ENCODE data around the gene LMAN1L.
A peak's percentile ranks its signal among the peaks of the same experiment; 100 is the strongest.

The LMAN1L gene

DNA sequence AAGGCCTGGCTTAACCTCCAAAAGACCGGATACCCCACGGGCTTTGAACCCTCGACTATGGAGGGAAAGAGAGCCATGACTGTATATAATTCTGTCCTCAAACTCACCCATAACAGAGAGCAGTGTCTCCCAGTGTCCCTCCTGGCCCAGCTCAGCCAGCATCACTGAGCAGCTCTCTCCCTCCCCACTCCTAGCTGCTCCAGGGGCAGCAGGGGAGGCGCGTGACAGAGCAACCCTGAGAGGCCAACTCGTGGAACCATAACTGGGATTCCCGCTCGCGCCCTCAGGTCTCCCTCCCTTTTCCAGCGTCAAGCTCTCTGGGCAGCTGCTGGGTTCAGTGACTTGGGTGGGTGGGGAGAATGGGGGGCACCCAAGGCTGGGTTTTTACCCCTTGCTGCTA, 13.2 kb downstream of the LMAN1L start:
- no peak overlapping the region for H3K4me3 ChIP-seq (ENCODE audit: low read depth in 1 of 2, low read length in 2 of 2)
- no peaks in the 10 kb centered on the region for H3K79me2 ChIP-seq (ENCODE audit: insufficient read depth, low read length)
- no peaks in the 10 kb centered on the region for H3K36me3 ChIP-seq (ENCODE audit: insufficient read depth, low read length)
- no peak for DNase-seq
- ATAC-seq (ENCODE audit: insufficient read depth, low read depth), result 0 out of 3 replicates have a peak, but pooled peaks have one; percentile 2
- H3K27me3 ChIP-seq (ENCODE audit: insufficient read depth, low read length, poor library complexity), result peaks cover under 1% of the 10 kb centered on the region
- no peak for TF ChIP-seq EZH2 (IDR thresholded peaks at IDR 0.05; ENCODE audit: borderline replicate concordance, low read depth, low read length, severe bottlenecking)
- TF ChIP-seq, protein P1, sequence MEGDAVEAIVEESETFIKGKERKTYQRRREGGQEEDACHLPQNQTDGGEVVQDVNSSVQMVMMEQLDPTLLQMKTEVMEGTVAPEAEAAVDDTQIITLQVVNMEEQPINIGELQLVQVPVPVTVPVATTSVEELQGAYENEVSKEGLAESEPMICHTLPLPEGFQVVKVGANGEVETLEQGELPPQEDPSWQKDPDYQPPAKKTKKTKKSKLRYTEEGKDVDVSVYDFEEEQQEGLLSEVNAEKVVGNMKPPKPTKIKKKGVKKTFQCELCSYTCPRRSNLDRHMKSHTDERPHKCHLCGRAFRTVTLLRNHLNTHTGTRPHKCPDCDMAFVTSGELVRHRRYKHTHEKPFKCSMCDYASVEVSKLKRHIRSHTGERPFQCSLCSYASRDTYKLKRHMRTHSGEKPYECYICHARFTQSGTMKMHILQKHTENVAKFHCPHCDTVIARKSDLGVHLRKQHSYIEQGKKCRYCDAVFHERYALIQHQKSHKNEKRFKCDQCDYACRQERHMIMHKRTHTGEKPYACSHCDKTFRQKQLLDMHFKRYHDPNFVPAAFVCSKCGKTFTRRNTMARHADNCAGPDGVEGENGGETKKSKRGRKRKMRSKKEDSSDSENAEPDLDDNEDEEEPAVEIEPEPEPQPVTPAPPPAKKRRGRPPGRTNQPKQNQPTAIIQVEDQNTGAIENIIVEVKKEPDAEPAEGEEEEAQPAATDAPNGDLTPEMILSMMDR (IDR thresholded peaks at IDR 0.05; ENCODE audit: borderline replicate concordance, extremely low read depth, low read length, poor library complexity, severe bottlenecking), result no peak
- peaks cover 3% of the 10 kb centered on the region; the same call in 1 of the 2 replicates for H3K4me1 ChIP-seq (ENCODE audit: insufficient read depth, low read length)
- no peaks in the 10 kb centered on the region for H3K9me3 ChIP-seq (ENCODE audit: insufficient read depth, low read length, severe bottlenecking)
- peak overlapping the region; percentile 42; the same call in 1 of the 2 replicates for H3K4me2 ChIP-seq (ENCODE audit: insufficient read depth, low read length)
- no peak overlapping the region for H3K27ac ChIP-seq (ENCODE audit: low read length)
- no peak overlapping the region for H3K9ac ChIP-seq (ENCODE audit: low read depth, low read length)
- peaks cover 16% of the 10 kb centered on the region for H4K20me1 ChIP-seq (ENCODE audit: insufficient read depth, low read length)
- H2AFZ ChIP-seq (ENCODE audit: low read depth, low read length), result no peak overlapping the region

DNA sequence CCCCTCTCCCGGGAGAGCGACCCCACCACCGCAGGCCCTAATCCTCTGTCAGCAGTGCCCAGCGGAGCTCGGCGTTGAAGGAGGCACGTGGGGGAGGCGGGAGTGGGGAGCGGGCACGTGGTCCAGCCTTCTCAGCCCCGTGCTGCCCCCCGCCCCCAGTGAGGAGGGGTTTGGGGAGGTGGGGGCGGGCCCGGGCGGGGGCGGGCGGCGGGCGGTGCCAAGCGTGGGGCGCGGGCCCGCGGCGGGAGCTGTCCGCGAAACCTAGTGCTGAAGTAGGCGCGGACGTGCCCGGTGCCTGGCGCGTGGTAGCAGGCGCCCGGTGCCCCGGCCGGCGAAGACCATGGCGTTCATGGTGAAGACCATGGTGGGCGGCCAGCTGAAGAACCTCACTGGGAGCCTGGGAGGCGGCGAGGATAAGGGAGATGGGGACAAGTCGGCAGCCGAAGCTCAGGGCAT, 13.8 kb downstream of the LMAN1L start, which contains the start of gene CPLX3:
Gene CPLX3 (plus strand): TSS at position 264 of the 456 bp plus-strand sequence. CDS start 77 bp downstream, at position 341.
- peaks cover 16% of the 10 kb centered on the region for H4K20me1 ChIP-seq (ENCODE audit: insufficient read depth, low read length)
- H3K27ac ChIP-seq (ENCODE audit: low read length), result no peak within 1 kb of the TSS
- TF ChIP-seq EZH2 (IDR thresholded peaks at IDR 0.05; ENCODE audit: borderline replicate concordance, low read depth, low read length, severe bottlenecking), result no peak
- TF ChIP-seq, protein P1 (IDR thresholded peaks at IDR 0.05; ENCODE audit: borderline replicate concordance, extremely low read depth, low read length, poor library complexity, severe bottlenecking), result no peak
- peak within 1 kb of the TSS; percentile 42; the same call in 1 of the 2 replicates for H3K4me2 ChIP-seq (ENCODE audit: insufficient read depth, low read length)
- H3K4me1 ChIP-seq (ENCODE audit: insufficient read depth, low read length), result peaks cover 3% of the 10 kb centered on the region; the same call in 1 of the 2 replicates
- no peak within 1 kb of the TSS for H2AFZ ChIP-seq (ENCODE audit: low read depth, low read length)
- no peaks in the 10 kb centered on the region for H3K27me3 ChIP-seq (ENCODE audit: insufficient read depth, low read length, poor library complexity)
- H3K4me3 ChIP-seq (ENCODE audit: low read depth in 1 of 2, low read length in 2 of 2), result no peak within 1 kb of the TSS
- ATAC-seq (ENCODE audit: insufficient read depth, low read depth) (peak; percentile 86), DNase-seq (peak; percentile 68)
- H3K9ac ChIP-seq (ENCODE audit: low read depth, low read length), result no peak within 1 kb of the TSS
- H3K9me3 ChIP-seq (ENCODE audit: insufficient read depth, low read length, severe bottlenecking), result no peaks in the 10 kb centered on the region
- H3K36me3 ChIP-seq (ENCODE audit: insufficient read depth, low read length), result no peaks in the 10 kb centered on the region
- no peaks in the 10 kb centered on the region for H3K79me2 ChIP-seq (ENCODE audit: insufficient read depth, low read length)

DNA sequence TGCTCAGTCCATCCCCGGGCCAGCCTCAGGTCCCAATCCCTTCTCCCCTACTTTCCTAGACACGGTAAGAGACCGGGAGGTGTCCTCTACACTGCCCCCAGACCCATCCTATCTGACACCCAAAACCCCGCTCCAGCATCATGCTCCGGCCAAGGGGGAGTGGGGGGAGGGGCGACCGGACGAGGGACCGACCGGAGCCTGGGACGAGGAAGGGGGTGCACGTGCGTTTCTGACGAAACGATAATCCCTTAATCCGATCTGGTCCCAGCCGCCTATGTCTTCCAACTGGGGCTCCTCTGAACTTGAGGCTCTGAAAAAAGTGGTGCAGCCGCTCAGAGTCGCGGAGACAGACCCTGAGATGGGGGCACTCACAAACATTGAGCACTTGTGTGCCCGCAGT, 14.3 kb downstream of the LMAN1L start:
- no peak overlapping the region for H2AFZ ChIP-seq (ENCODE audit: low read depth, low read length)
- peaks cover 16% of the 10 kb centered on the region for H4K20me1 ChIP-seq (ENCODE audit: insufficient read depth, low read length)
- ATAC-seq (ENCODE audit: insufficient read depth, low read depth) (no peak), DNase-seq (no peak)
- H3K4me1 ChIP-seq (ENCODE audit: insufficient read depth, low read length), result peaks cover 3% of the 10 kb centered on the region; the same call in 1 of the 2 replicates
- H3K27me3 ChIP-seq (ENCODE audit: insufficient read depth, low read length, poor library complexity), result no peaks in the 10 kb centered on the region
- no peaks in the 10 kb centered on the region for H3K9me3 ChIP-seq (ENCODE audit: insufficient read depth, low read length, severe bottlenecking)
- no peak overlapping the region for H3K9ac ChIP-seq (ENCODE audit: low read depth, low read length)
- no peak overlapping the region for H3K27ac ChIP-seq (ENCODE audit: low read length)
- no peak overlapping the region for H3K4me2 ChIP-seq (ENCODE audit: insufficient read depth, low read length)
- no peaks in the 10 kb centered on the region for H3K79me2 ChIP-seq (ENCODE audit: insufficient read depth, low read length)
- no peak overlapping the region for H3K4me3 ChIP-seq (ENCODE audit: low read depth in 1 of 2, low read length in 2 of 2)
- H3K36me3 ChIP-seq (ENCODE audit: insufficient read depth, low read length), result no peaks in the 10 kb centered on the region
- no peak for TF ChIP-seq EZH2 (IDR thresholded peaks at IDR 0.05; ENCODE audit: borderline replicate concordance, low read depth, low read length, severe bottlenecking)
- TF ChIP-seq, protein P1 (IDR thresholded peaks at IDR 0.05; ENCODE audit: borderline replicate concordance, extremely low read depth, low read length, poor library complexity, severe bottlenecking), result no peak
